WTC11 (cell line): Measurements from ENCODE around the gene RCAN2. TPM values are rescaled to one million over a fixed set of nuclear protein-coding genes. Genes with fewer than 3 reads are reported as not detected.

Experiments used
- ATAC-seq: fragments of 200-7000 bp; cut with Tn5 transposase; 2 replicates; pipeline ENCODE4 v1.10.0; 2021; ENCODE audit warnings: mild to moderate bottlenecking, moderate library complexity
- CTCF ChIA-PET: fragments of 300-600 bp; sonication (Branson Sonifier 250); formaldehyde crosslinking; loops from one replicate; lab custom pipeline; 2021; ENCODE audit warnings: antibody characterized with exemption; lab: Charles Lee
- POLR2A ChIA-PET: fragments of 350-600 bp; sonication (Branson Sonifier 250); formaldehyde crosslinking; loops from one replicate; lab custom pipeline; 2021; ENCODE audit warnings: antibody characterized with exemption; lab: Charles Lee
- DNase-seq: peaks from one replicate; pipeline ENCODE4 v3.0.0; 2021; ENCODE audit warnings: low spot score
- H3K27ac Mint-ChIP-seq: 2 replicates; pipeline ENCODE4 v1.8.0; 2021; ENCODE audit warnings: mixed read lengths
- H3K27me3 Mint-ChIP-seq: 2 replicates; pipeline ENCODE4 v1.8.0; 2021; ENCODE audit warnings: low read depth, mild to moderate bottlenecking, moderate library complexity, mixed read lengths
- H3K36me3 Mint-ChIP-seq: 2 replicates; pipeline ENCODE4 v1.8.0; 2021; ENCODE audit warnings: mixed read lengths
- H3K4me1 Mint-ChIP-seq: 2 replicates; pipeline ENCODE4 v1.8.0; 2022; ENCODE audit warnings: mixed read lengths
- H3K4me3 Mint-ChIP-seq: 2 replicates; pipeline ENCODE4 v1.8.0; 2021; ENCODE audit warnings: mild to moderate bottlenecking, moderate library complexity, mixed read lengths
- H3K9me3 Mint-ChIP-seq: 2 replicates; pipeline ENCODE4 v1.8.0; 2021; ENCODE audit warnings: mixed read lengths
- AR ChIP-seq: fragments of 250-450 bp; sonication (Bioruptor Pico); IDR thresholded peaks from 2 replicates; pipeline ENCODE4 v1.9.0; 2021; ENCODE audit warnings: mild to moderate bottlenecking
- ETV6 ChIP-seq: sonication (generic); formaldehyde crosslinking; IDR thresholded peaks from 2 replicates; pipeline ENCODE4 v1.8.1; 2022; ENCODE audit warnings: mild to moderate bottlenecking, missing genetic modification reagents
- FOXK1 ChIP-seq: sonication (generic); formaldehyde crosslinking; IDR thresholded peaks from 2 replicates; pipeline ENCODE4 v1.8.0; 2022; ENCODE audit warnings: mild to moderate bottlenecking, moderate library complexity, missing genetic modification reagents
- FOXP1 ChIP-seq: sonication (generic); formaldehyde crosslinking; IDR thresholded peaks from 2 replicates; pipeline ENCODE4 v1.8.0; 2022; ENCODE audit warnings: missing genetic modification reagents, mild to moderate bottlenecking, moderate library complexity, borderline replicate concordance
- GTF2I ChIP-seq: fragments of 250-450 bp; sonication (Bioruptor Pico); conservative IDR thresholded peaks from 2 replicates; pipeline ENCODE4 v1.4.0; 2021; ENCODE audit warnings: mild to moderate bottlenecking
- JAZF1 ChIP-seq: fragments of 250-450 bp; sonication (Bioruptor Pico); IDR thresholded peaks from 2 replicates; pipeline ENCODE4 v1.9.0; 2021; ENCODE audit warnings: moderate library complexity, mild to moderate bottlenecking, inconsistent platforms
- NR3C1 ChIP-seq: sonication (generic); formaldehyde crosslinking; conservative IDR thresholded peaks from 2 replicates; pipeline ENCODE4 v1.8.1; 2023; ENCODE audit warnings: low read depth, mild to moderate bottlenecking, missing genetic modification reagents
- STAT6 ChIP-seq: sonication (generic); formaldehyde crosslinking; conservative IDR thresholded peaks from 2 replicates; pipeline ENCODE4 v1.8.1; 2023; ENCODE audit warnings: mild to moderate bottlenecking, low read depth, missing genetic modification reagents, moderate library complexity
- TCF7 ChIP-seq: sonication (generic); formaldehyde crosslinking; IDR thresholded peaks from 2 replicates; pipeline ENCODE4 v1.8.0; 2022; ENCODE audit warnings: mild to moderate bottlenecking, low read depth, missing genetic modification reagents, moderate library complexity
- TEAD4 ChIP-seq: sonication (generic); formaldehyde crosslinking; IDR thresholded peaks from 2 replicates; pipeline ENCODE4 v1.8.0; 2022; ENCODE audit warnings: mild to moderate bottlenecking, missing genetic modification reagents
- USF1 ChIP-seq: sonication (generic); formaldehyde crosslinking; IDR thresholded peaks from 2 replicates; pipeline ENCODE4 v1.8.0; 2022; ENCODE audit warnings: mild to moderate bottlenecking, missing genetic modification reagents
- ZNF263 ChIP-seq: sonication (generic); formaldehyde crosslinking; IDR thresholded peaks from 2 replicates; pipeline ENCODE4 v1.8.1; 2022; ENCODE audit warnings: low read depth, mild to moderate bottlenecking, moderate library complexity, missing genetic modification reagents
- ZNF317 ChIP-seq: sonication (generic); formaldehyde crosslinking; IDR thresholded peaks from 2 replicates; pipeline ENCODE4 v1.8.1; 2023; ENCODE audit warnings: low read depth, mild to moderate bottlenecking, moderate library complexity, missing genetic modification reagents, borderline replicate concordance
- ZNF416 ChIP-seq: fragments of 250-450 bp; sonication (Bioruptor Pico); IDR thresholded peaks from 2 replicates; pipeline ENCODE4 v1.9.0; 2021; ENCODE audit warnings: mild to moderate bottlenecking, inconsistent platforms
- total RNA-seq: library from RNA; stranded (reverse); gene quantifications from 3 replicates; pipeline ENCODE4 v1.2.3, GENCODE V29; 2021
- TF ChIP-seq, protein P1 (sequence below): sonication (generic); formaldehyde crosslinking; IDR thresholded peaks from 2 replicates; pipeline ENCODE4 v1.8.1; 2022; ENCODE audit warnings: mild to moderate bottlenecking, missing genetic modification reagents, moderate library complexity, borderline replicate concordance
- TF ChIP-seq, protein P2 (sequence below): fragments of 250-450 bp; sonication (Bioruptor Pico); IDR thresholded peaks from 2 replicates; pipeline ENCODE4 v1.8.0; 2021; ENCODE audit warnings: mild to moderate bottlenecking
- TF ChIP-seq, protein P3 (sequence below): sonication (generic); formaldehyde crosslinking; IDR thresholded peaks from 2 replicates; pipeline ENCODE4 v1.8.1; 2023; ENCODE audit warnings: mild to moderate bottlenecking, missing genetic modification reagents
- TF ChIP-seq, protein P4 (sequence below): fragments of 250-450 bp; sonication (Bioruptor Pico); IDR thresholded peaks from 2 replicates; pipeline ENCODE4 v1.9.0; 2021; ENCODE audit warnings: moderate library complexity, mild to moderate bottlenecking, inconsistent platforms, borderline replicate concordance
- TF ChIP-seq, protein P5 (sequence below): sonication (generic); formaldehyde crosslinking; conservative IDR thresholded peaks from 2 replicates; pipeline ENCODE4 v1.8.1; 2022; ENCODE audit warnings: mild to moderate bottlenecking, missing genetic modification reagents

The RCAN2 gene
- total RNA-seq, 1 experiment from 2014 or later: 3.9 TPM

- TF ChIP-seq, protein P1, sequence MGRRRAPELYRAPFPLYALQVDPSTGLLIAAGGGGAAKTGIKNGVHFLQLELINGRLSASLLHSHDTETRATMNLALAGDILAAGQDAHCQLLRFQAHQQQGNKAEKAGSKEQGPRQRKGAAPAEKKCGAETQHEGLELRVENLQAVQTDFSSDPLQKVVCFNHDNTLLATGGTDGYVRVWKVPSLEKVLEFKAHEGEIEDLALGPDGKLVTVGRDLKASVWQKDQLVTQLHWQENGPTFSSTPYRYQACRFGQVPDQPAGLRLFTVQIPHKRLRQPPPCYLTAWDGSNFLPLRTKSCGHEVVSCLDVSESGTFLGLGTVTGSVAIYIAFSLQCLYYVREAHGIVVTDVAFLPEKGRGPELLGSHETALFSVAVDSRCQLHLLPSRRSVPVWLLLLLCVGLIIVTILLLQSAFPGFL (CRISPR knock-in tag): no peak
- TF ChIP-seq TEAD4: no peak
These were observed 186.0 kb downstream of the RCAN2 start (continued) for GRCh38 chr6:46305236-46305635.

- CTCF ChIA-PET: no interaction called here
- H3K27me3 Mint-ChIP-seq: no peaks in the 10 kb centered on the region; the same call in 1 of the 2 replicates
- POLR2A ChIA-PET: no interaction called here
- TF ChIP-seq TCF7 (CRISPR knock-in tag) (no peak), GTF2I (CRISPR knock-in tag) (no peak), JAZF1 (CRISPR knock-in tag) (no peak)
- TF ChIP-seq, protein P2, sequence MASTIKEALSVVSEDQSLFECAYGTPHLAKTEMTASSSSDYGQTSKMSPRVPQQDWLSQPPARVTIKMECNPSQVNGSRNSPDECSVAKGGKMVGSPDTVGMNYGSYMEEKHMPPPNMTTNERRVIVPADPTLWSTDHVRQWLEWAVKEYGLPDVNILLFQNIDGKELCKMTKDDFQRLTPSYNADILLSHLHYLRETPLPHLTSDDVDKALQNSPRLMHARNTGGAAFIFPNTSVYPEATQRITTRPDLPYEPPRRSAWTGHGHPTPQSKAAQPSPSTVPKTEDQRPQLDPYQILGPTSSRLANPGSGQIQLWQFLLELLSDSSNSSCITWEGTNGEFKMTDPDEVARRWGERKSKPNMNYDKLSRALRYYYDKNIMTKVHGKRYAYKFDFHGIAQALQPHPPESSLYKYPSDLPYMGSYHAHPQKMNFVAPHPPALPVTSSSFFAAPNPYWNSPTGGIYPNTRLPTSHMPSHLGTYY (CRISPR knock-in tag): no peak
- TF ChIP-seq, all 79 proteins: peak for 0
- H3K36me3 Mint-ChIP-seq: no peaks in the 10 kb centered on the region
- ATAC-seq (no peak), DNase-seq (no peak)
- H3K4me1 Mint-ChIP-seq: no peaks in the 10 kb centered on the region
- no peak overlapping the region for H3K27ac Mint-ChIP-seq
- peaks cover 3% of the 10 kb centered on the region; the same call in 1 of the 2 replicates for H3K9me3 Mint-ChIP-seq
- H3K4me3 Mint-ChIP-seq: no peak overlapping the region
These were observed 188.4 kb downstream of the RCAN2 start for GRCh38 chr6:46302816-46303215.

DNA sequence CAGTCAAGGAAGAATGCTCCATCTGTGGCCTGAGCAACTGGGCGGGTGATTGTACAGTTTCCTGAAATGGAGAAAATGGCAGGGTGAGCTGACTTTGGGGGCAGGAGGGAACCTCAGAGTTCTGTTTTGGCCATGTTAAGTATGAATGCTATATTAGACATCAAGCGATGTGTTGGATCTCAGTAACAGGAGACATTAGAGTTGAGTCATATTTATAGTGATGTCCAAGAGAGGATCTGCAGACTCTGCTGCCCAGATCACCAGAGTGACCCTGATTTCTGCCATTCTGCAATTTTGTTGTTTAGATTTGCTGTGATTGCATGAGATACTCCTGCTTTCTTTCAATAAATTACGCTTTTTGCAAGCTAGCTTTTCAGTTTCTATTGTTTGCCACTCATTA, 189.1 kb downstream of the RCAN2 start:
- ATAC-seq: no peak
- no peak for DNase-seq
- H3K27ac Mint-ChIP-seq: no peak overlapping the region
- no peaks in the 10 kb centered on the region for H3K36me3 Mint-ChIP-seq
- H3K9me3 Mint-ChIP-seq: peaks cover 3% of the 10 kb centered on the region; the same call in 1 of the 2 replicates
- no peaks in the 10 kb centered on the region; the same call in 1 of the 2 replicates for H3K27me3 Mint-ChIP-seq
- TF ChIP-seq ZNF416 (CRISPR knock-in tag) (no peak), USF1 (CRISPR knock-in tag) (no peak), STAT6 (CRISPR knock-in tag) (no peak), ZNF317 (CRISPR knock-in tag) (no peak), ZNF263 (no peak)
- ChIA-PET POLR2A (no interaction called here), CTCF (no interaction called here)
- H3K4me1 Mint-ChIP-seq: no peaks in the 10 kb centered on the region
- no peak overlapping the region for H3K4me3 Mint-ChIP-seq

GRCh38 chr6:46299253-46299652, 192.0 kb downstream of the RCAN2 start:
- no peak overlapping the region for H3K4me3 Mint-ChIP-seq
- H3K27me3 Mint-ChIP-seq: no peaks in the 10 kb centered on the region
- ATAC-seq: no peak
- peaks cover 3% of the 10 kb centered on the region for H3K9me3 Mint-ChIP-seq
- no peak overlapping the region for H3K27ac Mint-ChIP-seq
- ChIA-PET POLR2A (no interaction called here), CTCF (no interaction called here)
- H3K36me3 Mint-ChIP-seq: no peaks in the 10 kb centered on the region
- no peak for DNase-seq
- H3K4me1 Mint-ChIP-seq: peaks cover 7% of the 10 kb centered on the region
- TF ChIP-seq AR (CRISPR knock-in tag) (no peak), FOXP1 (CRISPR knock-in tag) (no peak), NR3C1 (CRISPR knock-in tag) (no peak), FOXK1 (CRISPR knock-in tag) (no peak), ETV6 (no peak)
- TF ChIP-seq, protein P3, sequence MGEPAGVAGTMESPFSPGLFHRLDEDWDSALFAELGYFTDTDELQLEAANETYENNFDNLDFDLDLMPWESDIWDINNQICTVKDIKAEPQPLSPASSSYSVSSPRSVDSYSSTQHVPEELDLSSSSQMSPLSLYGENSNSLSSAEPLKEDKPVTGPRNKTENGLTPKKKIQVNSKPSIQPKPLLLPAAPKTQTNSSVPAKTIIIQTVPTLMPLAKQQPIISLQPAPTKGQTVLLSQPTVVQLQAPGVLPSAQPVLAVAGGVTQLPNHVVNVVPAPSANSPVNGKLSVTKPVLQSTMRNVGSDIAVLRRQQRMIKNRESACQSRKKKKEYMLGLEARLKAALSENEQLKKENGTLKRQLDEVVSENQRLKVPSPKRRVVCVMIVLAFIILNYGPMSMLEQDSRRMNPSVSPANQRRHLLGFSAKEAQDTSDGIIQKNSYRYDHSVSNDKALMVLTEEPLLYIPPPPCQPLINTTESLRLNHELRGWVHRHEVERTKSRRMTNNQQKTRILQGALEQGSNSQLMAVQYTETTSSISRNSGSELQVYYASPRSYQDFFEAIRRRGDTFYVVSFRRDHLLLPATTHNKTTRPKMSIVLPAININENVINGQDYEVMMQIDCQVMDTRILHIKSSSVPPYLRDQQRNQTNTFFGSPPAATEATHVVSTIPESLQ (CRISPR knock-in tag): no peak
- TF ChIP-seq, protein P4, sequence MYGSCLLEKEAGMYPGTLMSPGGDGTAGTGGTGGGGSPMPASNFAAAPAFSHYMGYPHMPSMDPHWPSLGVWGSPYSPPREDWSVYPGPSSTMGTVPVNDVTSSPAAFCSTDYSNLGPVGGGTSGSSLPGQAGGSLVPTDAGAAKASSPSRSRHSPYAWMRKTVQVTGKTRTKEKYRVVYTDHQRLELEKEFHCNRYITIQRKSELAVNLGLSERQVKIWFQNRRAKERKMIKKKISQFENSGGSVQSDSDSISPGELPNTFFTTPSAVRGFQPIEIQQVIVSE: no peak
- TF ChIP-seq, protein P5, sequence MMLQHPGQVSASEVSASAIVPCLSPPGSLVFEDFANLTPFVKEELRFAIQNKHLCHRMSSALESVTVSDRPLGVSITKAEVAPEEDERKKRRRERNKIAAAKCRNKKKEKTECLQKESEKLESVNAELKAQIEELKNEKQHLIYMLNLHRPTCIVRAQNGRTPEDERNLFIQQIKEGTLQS (CRISPR knock-in tag): no peak
